ENCODE data around the gene CA11. TPM values are rescaled to one million over a fixed set of nuclear protein-coding genes. Genes with fewer than 3 reads are reported as not detected.

The CA11 gene
- total and polyA plus RNA-seq, 2 of the 8 experiments (the other 6 are each of a cell fraction or from before 2014, with no cell fraction given): 51.7 to 71.4 TPM

DNA sequence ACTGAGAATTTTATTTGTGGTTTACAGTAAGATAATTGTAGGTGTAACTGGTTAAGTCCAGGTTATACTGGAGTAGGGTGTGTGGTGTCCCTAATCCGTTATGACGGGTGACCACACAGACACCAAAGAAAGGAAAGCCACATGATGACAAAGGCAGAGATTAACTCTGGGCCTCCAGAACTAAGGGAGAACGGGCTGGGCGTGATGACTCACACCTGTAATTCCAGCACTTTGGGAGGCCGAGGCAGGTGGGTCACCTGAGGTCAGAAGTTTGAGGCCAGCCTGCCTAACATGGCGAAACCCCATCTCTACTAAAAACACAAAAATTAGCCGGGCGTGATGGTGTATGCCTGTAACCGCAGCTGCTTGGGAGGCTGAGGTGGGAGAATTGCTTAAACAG, 39.6 kb upstream of the CA11 start (continued):
- TF ChIP-seq RAD21 (IDR thresholded peaks at IDR 0.05 in 1 of 2, conservative IDR thresholded peaks at IDR 0.05 in 1 of 2; ENCODE audit: low read depth in 2 of 2, low read length in 2 of 2) (no peak), POLR2A (IDR thresholded peaks at IDR 0.05; ENCODE audit: control extremely low read depth in 1 of 2, low read depth in 2 of 2, low read length in 2 of 2) (no peak), TEAD4 (IDR thresholded peaks at IDR 0.05; ENCODE audit: low read depth, low read length) (no peak), E2F6 (IDR thresholded peaks at IDR 0.05) (no peak)

Measured in H1 (cell line).